Pons (tissue), 1 donor: ENCODE data around the gene MAGI1.

ENCODE experiments used
- DNase-seq: peaks from one replicate; pipeline ENCODE4 v3.0.0-alpha.2; 2016; ENCODE audit warnings: low spot score

The MAGI1 gene

GRCh38 chr3:65944252-65944651 lies 94.5 kb downstream of the MAGI1 start:
- DNase-seq = no peak

DNA sequence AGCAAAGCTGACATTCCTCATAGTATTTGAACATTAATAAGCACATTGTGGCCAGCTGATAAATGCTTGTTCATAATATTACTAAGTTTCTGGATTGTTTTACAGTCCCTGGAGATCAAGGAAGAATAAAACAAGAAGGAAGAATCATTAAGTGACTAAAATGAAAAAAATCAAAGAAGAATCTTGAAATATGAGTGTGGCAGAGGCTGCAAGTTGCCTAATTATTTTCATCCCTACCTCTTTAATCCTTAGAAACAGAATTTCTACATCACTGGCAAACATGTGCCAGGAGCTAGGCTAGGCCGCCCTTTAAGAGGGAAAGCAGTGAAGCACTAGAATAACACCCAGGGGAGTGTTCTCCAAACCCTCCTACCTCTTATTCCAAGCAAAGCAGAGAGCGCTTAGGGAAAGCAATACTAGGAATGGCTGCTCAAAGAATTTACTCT lies 98.9 kb downstream of the MAGI1 start:
- DNase-seq = no peak

DNA sequence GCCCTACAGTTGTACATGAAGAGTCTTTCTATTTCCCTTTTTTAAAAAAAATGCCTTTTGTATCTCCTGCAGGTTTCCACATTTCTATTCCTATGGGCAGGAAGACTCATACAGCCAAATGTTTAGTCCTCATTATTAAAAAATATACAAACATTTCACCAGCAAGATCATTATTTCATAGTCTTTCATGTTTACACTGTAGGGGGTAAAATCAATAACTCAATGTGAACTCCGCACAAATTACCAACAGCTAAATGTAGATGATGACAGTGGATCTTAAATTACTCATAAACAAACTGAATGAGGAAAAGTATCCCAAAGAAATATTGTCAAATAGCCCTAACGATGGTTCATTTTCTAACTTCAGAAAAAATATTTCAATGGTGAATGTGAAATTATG lies 99.5 kb downstream of the MAGI1 start:
- no peak for DNase-seq

- no peak for DNase-seq
Measured at GRCh38 chr3:65938676-65939075, 100.0 kb downstream of the MAGI1 start.

DNA sequence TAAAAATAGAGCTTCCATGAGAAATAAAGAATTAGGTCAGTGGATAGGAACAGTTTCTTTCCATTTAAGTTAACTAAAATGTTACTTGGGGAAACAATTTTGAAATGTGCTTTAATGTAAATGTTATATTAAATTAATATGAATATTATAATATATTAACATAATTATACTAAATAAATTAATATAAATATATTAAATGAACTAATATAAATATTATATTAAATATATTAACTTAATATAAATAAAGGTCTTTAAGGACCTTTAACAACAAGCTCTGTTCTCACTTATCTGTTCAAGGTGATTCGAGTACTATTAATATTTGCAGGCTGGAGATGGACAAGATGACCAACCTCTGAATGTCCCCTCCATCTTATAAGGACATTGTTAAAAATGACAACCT lies 100.6 kb downstream of the MAGI1 start:
- DNase-seq = no peak

- DNase-seq = no peak
Measured at GRCh38 chr3:65936908-65937638, 101.6 kb downstream of the MAGI1 start.

DNA sequence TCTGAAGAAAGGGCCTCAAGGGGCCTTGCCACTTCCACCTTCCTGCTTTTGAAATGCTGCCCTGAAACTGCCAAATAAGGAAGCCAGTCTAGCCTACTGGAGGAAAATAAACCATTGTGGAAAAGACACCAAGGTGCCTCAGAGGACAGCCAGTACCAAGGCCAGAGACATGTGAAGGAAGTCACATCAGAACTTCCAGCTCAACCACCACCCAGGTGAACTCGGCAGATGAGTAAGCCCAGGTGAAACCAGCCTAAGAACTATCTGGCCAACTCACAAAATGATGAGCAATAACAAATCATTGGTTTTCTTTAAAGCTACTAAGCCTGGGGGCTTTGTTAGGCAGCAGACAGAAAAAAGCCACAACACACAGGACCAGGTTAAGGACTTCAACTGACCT lies 103.0 kb downstream of the MAGI1 start:
- DNase-seq = no peak

DNA sequence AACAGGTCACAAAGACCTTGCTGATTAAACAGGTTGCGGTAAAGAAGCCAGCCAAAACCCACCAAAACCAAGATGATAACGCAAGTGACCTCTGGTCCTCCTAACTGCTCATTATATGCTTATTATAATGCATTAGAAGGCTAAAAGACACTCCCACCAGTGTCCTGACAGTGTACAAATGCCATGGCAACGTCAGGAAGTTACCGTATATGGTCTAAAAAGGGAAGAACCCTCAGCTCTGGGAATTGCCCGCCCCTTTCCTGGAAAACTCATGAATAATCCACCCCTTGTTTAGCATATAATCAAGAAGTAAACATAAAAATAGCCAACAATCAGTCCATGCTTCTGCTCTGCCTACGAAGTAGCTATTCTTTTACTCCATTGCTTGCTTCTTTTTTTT lies 108.1 kb downstream of the MAGI1 start:
- DNase-seq = no peak

DNA sequence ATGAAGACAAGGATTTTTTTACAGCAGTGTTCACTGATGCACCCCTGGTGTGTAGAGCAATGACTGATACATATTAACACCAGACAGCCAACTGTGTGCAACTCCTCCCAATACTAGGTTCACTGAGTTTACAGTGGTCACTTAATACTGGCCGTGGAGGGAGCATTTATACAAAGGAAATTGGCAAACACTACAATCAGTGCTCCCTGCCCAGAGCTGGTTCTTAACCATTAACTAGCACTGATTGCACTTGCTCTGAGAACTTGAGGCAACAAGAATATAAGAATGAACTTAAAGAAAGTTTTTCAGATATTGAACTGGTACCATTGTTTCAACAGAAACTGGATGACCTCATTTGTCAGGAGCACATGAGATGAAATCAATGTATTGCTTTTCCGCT lies 110.6 kb downstream of the MAGI1 start:
- no peak for DNase-seq

- DNase-seq = no peak
Measured at GRCh38 chr3:65927576-65927975, 111.1 kb downstream of the MAGI1 start.

- DNase-seq = no peak
Measured at GRCh38 chr3:65925254-65925954, 113.3 kb downstream of the MAGI1 start.

- DNase-seq = no peak
Measured at GRCh38 chr3:65924762-65925161, 114.0 kb downstream of the MAGI1 start.

- no peak for DNase-seq
Measured at GRCh38 chr3:65922441-65922840, 116.3 kb downstream of the MAGI1 start.

DNA sequence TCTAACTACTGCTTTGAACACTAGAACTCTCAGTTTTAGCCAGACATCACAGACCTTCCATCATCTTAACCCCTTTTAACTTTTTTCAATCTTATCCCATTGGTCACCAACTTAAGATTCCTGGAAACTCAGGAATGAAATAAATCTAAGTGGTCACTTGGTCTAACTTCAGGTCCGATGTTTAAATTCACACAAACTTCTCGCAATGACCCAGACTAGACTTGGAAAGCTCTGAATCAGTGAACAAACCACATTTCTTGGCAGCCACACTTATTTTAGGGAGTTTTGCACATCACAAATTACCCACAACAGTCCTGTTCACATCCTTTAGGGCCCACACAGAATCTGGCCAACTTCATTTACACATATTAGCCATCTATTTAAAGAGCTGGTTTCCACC lies 118.9 kb downstream of the MAGI1 start:
- DNase-seq = no peak

- DNase-seq = no peak
Measured at GRCh38 chr3:65915477-65915876, 123.2 kb downstream of the MAGI1 start.

DNA sequence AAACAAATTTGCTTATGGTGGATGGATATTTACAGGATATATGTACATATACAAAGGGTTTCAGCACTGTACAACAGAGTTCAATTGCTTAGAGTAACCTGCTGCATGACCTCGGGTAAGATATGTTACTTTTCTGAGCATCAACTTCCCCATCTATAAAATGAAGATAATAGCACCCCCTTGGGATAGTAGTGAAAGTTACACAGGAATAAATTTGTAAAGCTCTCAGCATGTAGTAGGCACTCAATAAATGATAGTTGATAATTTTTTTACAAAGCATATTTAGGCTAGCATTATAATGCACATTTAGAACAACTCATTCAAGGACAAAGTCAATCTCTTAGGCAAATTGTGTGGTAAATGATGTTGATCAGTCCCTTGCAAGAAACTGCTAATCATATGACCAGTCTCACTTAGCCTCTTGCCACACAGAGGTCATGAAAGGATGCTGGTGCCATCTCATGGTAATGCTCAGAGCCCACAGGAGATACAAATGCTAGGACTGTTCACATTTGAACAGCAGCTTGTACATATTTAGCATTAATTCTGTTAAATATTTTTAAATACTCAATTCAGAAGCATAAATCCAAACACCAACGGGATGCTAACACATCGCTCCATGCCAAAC lies 123.9 kb downstream of the MAGI1 start:
- peak; percentile 42 for DNase-seq

- peak; percentile 70 for DNase-seq
Measured at GRCh38 chr3:65914032-65914739, 124.5 kb downstream of the MAGI1 start.

GRCh38 chr3:65912647-65913046 lies 126.1 kb downstream of the MAGI1 start:
- no peak for DNase-seq

DNA sequence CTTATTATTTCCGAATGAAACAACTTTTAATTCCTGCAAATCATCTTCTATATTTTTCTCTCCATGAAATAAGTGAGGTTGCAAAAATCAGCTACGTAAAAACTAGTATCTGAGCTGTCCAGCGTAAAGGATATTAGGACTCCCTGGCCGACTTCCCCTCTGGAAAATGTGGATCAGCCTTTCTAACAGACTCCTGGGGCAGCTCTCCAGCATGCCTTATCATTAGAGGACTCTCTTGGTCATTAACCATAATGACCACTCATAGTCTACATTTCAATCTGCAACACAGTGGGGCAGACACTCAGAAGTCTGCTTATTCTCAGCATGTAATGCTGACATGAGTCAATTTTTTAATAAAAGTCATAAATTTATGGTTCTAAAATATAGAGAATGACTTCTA lies 130.1 kb downstream of the MAGI1 start:
- DNase-seq = no peak

- DNase-seq = no peak
Measured at GRCh38 chr3:65907232-65908130, 131.2 kb downstream of the MAGI1 start.

- DNase-seq = no peak
Measured at GRCh38 chr3:65905771-65906170, 132.9 kb downstream of the MAGI1 start.

- DNase-seq = no peak
Measured at GRCh38 chr3:65904016-65904415, 134.7 kb downstream of the MAGI1 start.
